NB4 (cell line): Measurements from ENCODE around the gene FNBP1L.
"Not testable (repeated sequence)": the region's sequence is repeated elsewhere in the genome, so short reads cannot be mapped to it uniquely, and the experiment has no call there.

Experiments used
- DNase-seq: peaks from one replicate; pipeline ENCODE4 v3.0.0; 2010; ENCODE audit warnings: low read depth
- H3K4me3 ChIP-seq: one replicate; pipeline ENCODE4 v1.5.1; 2011; ENCODE audit warnings: mild to moderate bottlenecking, low read depth, low read length, moderate library complexity
- MYC ChIP-seq: IDR thresholded peaks from 2 replicates; pipeline ENCODE4 v1.6.1; 2011; ENCODE audit warnings: low read depth, low read length
- POLR2A ChIP-seq: IDR thresholded peaks from 2 replicates; pipeline ENCODE4 v1.6.1; 2011; ENCODE audit warnings: mild to moderate bottlenecking; ENCODE audit not compliant: insufficient read length; ENCODE audit errors: extremely low read depth
- TF ChIP-seq, protein P1 (sequence below): IDR thresholded peaks from 2 replicates; pipeline ENCODE4 v1.6.1; 2011; ENCODE audit warnings: low read depth, low read length
- TF ChIP-seq, protein P2 (sequence below): IDR thresholded peaks from one replicate; pipeline ENCODE4 v1.5.1; 2012; ENCODE audit warnings: low read depth, low read length

The FNBP1L gene

DNA sequence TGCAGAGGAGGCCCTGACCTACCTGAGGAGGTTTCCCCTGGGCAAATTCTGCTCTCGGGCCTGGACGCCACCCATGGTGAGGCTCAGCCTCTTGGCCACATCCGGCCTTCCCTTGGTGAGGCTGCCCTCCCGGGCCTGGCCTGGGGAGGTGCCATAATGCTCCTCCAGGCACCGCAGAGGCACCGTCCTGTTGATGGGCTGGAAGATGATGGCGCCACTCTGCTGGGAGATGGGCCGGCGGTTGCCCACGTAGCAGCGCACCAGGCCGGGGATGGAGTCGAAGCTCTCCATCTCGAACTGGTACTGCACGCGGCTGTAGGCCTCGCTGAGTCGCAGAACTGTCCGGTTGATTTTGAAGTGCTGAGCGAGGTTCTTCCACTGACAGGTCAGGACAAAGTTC, 141.0 kb downstream of the FNBP1L start:
- no peak overlapping the region for H3K4me3 ChIP-seq
- TF ChIP-seq POLR2A (no peak), MYC (no peak)
- TF ChIP-seq, protein P1, sequence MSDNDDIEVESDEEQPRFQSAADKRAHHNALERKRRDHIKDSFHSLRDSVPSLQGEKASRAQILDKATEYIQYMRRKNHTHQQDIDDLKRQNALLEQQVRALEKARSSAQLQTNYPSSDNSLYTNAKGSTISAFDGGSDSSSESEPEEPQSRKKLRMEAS: no peak
- TF ChIP-seq, protein P2, sequence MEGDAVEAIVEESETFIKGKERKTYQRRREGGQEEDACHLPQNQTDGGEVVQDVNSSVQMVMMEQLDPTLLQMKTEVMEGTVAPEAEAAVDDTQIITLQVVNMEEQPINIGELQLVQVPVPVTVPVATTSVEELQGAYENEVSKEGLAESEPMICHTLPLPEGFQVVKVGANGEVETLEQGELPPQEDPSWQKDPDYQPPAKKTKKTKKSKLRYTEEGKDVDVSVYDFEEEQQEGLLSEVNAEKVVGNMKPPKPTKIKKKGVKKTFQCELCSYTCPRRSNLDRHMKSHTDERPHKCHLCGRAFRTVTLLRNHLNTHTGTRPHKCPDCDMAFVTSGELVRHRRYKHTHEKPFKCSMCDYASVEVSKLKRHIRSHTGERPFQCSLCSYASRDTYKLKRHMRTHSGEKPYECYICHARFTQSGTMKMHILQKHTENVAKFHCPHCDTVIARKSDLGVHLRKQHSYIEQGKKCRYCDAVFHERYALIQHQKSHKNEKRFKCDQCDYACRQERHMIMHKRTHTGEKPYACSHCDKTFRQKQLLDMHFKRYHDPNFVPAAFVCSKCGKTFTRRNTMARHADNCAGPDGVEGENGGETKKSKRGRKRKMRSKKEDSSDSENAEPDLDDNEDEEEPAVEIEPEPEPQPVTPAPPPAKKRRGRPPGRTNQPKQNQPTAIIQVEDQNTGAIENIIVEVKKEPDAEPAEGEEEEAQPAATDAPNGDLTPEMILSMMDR: no peak
- no peak for DNase-seq

DNA sequence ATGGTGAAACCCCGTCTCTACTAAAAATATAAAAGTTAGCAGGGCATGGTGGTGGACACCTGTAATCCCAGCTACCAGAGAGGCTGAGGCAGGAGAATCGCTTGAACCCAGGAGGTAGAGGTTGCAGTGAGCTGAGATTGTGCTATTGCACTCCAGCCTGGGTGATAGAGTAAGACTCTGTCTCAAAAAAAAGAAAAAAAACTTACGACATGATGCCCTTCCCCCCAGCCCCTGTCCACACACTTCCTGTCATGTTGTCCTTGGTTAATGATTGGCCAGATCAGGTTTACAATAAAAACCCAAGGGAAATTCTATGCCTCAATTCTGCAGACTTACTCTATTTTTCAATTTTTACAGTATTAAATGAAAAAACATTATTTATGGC, 143.4 kb downstream of the FNBP1L start:
- not testable (repeated sequence) for H3K4me3 ChIP-seq
- DNase-seq: peak; percentile 30

DNA sequence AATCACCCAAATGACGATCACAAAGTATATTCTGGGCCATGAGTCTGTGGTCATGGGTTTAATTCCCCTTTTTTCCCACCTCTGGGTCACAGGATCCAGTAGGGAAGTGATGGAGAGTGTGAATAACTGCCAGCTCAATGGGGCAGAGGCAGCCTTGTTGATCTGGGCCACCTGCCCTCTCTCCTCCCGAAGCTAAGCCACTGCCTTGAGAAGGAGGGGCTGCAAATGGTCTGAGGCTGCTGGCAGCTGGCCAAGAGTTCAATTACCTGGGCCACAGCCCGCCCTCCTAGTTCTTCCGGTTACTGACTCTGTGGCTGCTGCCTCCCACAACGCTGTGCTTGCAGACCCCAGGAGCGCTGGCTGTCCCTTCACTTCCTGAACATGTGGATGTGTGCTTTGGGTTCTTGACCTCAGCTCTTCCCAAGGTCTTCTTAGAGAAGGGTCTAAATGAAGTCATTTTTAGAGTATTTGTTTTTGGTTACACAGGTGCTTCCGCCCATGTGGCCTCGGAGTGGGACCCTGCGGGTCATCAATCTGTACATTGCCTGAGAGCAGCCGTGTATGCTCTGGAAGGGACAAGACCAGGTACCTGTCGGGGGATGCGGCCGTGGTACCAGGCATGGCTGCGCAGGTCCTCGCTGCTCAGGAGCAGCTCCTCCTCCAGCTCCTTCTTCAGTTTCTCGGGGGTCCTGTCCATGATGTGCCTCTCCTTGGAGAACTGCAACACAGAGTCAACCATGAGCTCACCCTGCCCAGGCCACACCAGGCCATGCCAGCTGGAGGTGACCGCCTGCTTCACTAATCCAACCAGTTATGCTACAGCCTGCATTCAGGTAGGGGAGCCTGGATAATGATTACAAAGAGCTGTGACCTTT, 144.0 kb downstream of the FNBP1L start:
- peak; percentile 43 for DNase-seq
- TF ChIP-seq, protein P1: peak; percentile 65
- TF ChIP-seq, protein P2: no peak
- peak; percentile 81 for TF ChIP-seq MYC
- H3K4me3 ChIP-seq: no peak overlapping the region

DNA sequence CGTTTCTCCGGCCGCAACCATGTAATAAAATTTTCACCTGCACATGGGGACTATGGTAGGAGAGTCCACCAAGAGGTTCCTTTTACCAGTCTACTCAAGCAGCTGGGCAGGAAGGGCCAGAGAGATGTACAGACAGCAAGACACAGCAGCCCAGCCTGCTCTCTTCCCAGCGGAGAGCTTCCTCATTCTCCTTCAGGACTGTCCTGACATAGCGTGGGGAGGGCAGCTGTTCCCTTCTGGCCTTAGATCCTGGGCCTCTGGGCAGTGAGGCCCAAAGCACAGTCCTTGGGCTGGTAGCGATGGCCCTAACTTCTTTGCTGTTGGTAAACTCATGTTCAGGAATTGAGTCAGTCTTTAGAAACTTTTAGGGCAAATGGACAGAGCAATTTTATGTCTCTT, 144.6 kb downstream of the FNBP1L start:
- H3K4me3 ChIP-seq: no peak overlapping the region
- DNase-seq: no peak
- no peak for TF ChIP-seq MYC
- TF ChIP-seq, protein P1: no peak
- TF ChIP-seq, protein P2: no peak

DNA sequence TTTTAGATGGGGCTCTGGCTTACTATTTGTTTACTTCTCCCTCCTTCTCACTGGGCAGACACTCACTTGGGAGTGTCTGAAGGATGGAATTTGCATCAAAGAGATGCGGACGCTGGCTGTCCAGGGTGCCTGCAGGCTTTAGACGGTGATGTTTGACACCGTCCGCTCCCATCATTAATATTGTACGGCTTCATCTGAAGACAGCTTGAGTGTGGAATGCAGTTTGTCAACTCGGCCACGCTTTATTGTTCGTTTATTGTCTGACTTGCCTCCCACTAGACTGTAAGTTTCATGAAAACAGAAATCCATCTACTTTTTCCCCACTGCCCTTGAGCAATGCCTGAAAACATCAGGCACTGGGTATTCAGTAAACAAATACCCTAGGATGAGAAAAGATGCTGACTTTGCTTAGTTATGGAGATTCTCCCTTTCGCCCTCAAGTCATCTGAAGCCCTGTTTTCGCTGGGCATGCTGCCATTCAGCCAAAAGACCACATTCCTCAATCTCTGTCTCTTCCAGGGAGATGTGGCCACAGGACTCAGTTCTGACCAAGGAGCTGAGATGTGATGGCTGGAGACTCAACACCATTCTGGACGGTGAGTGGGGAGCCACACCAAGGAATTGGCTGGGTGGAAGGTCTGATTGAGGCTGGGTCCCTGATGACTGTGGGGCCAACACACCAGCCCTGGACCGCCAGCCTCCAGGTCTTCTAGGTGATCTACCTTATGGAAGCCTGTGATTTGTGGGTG, 146.1 kb downstream of the FNBP1L start:
- no peak overlapping the region for H3K4me3 ChIP-seq
- TF ChIP-seq MYC (no peak), POLR2A (no peak)
- TF ChIP-seq, protein P1: no peak
- TF ChIP-seq, protein P2: no peak
- no peak for DNase-seq

DNA sequence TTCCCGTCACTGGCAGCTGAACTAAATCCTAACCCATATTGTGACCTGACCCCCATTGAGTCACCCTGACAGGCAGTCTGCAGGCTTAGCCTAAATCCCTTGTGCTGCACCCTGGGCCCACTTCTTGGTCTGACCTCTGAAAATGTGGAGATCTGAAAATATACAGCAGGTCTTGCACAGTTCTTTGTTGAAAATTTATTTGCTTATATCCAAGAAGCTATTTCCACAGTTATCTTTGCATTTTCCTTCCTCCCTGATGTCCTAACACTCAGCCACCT, 146.6 kb downstream of the FNBP1L start:
- no peak overlapping the region for H3K4me3 ChIP-seq
- TF ChIP-seq, protein P2: no peak
- TF ChIP-seq POLR2A (no peak), MYC (no peak)
- TF ChIP-seq, protein P1: no peak

More for the DNA sequence above, 146.6 kb downstream of the FNBP1L start:
- no peak for DNase-seq
